GM19395 (cell line): ENCODE data around the gene RBBP8.
"Not testable (repeated sequence)": the region's sequence is repeated elsewhere in the genome, so short reads cannot be mapped to it uniquely, and the experiment has no call there.

Source experiments
- ATAC-seq: cut with Tn5 transposase; IDR thresholded peaks from one replicate; pipeline ENCODE4 v1.9.1; 2021; ENCODE audit warnings: mild to moderate bottlenecking, moderate library complexity; ENCODE audit not compliant: unreplicated experiment

Gene RBBP8

GRCh38 chr18:22939649-22940048, 6.5 kb downstream of the RBBP8 start:
- no peak for ATAC-seq

GRCh38 chr18:22943847-22944246, 10.7 kb downstream of the RBBP8 start:
- no peak for ATAC-seq

GRCh38 chr18:22946217-22946616, 13.1 kb downstream of the RBBP8 start:
- ATAC-seq = no peak

GRCh38 chr18:22946846-22947245, 13.7 kb downstream of the RBBP8 start:
- no peak for ATAC-seq

GRCh38 chr18:22951823-22952222, 18.7 kb downstream of the RBBP8 start:
- ATAC-seq = no peak

- no peak for ATAC-seq
Measured at GRCh38 chr18:22952525-22952924, 19.4 kb downstream of the RBBP8 start.

GRCh38 chr18:22953982-22954381, 20.9 kb downstream of the RBBP8 start:
- ATAC-seq = not testable (repeated sequence)

GRCh38 chr18:22956226-22956625, 23.1 kb downstream of the RBBP8 start:
- no peak for ATAC-seq

GRCh38 chr18:22961156-22961555, 28.0 kb downstream of the RBBP8 start:
- ATAC-seq = no peak

GRCh38 chr18:22962004-22962403, 28.9 kb downstream of the RBBP8 start:
- no peak for ATAC-seq

GRCh38 chr18:22964116-22964515, 31.0 kb downstream of the RBBP8 start:
- ATAC-seq = no peak

GRCh38 chr18:22964722-22965121, 31.6 kb downstream of the RBBP8 start:
- no peak for ATAC-seq

- ATAC-seq = no peak
Measured at GRCh38 chr18:22971038-22971437, 37.9 kb downstream of the RBBP8 start.

GRCh38 chr18:22974001-22974400, 40.9 kb downstream of the RBBP8 start:
- no peak for ATAC-seq

- no peak for ATAC-seq
Measured at GRCh38 chr18:22974707-22975106, 41.6 kb downstream of the RBBP8 start.

GRCh38 chr18:22975508-22975907, 42.4 kb downstream of the RBBP8 start:
- ATAC-seq = no peak

- ATAC-seq = no peak
Measured at GRCh38 chr18:22977847-22978701, 44.9 kb downstream of the RBBP8 start.

- no peak for ATAC-seq
Measured at GRCh38 chr18:22980394-22980793, 47.3 kb downstream of the RBBP8 start.

GRCh38 chr18:22981274-22982133, 48.4 kb downstream of the RBBP8 start:
- ATAC-seq = no peak

GRCh38 chr18:22983175-22983574, 50.0 kb downstream of the RBBP8 start:
- ATAC-seq = no peak

GRCh38 chr18:22985250-22985649, 52.1 kb downstream of the RBBP8 start:
- ATAC-seq = no peak
